CD4-positive, alpha-beta T cell treated with Interleukin-2 at 100 ng/mL for 4 hours (primary cell): Measurements from ENCODE around the gene PITPNB.
A peak's percentile ranks its signal among the peaks of the same experiment; 100 is the strongest.

Experiments used
- DNase-seq: peaks from one replicate; pipeline ENCODE4 v3.0.0-alpha.2; 2020; ENCODE audit warnings: low spot score

PITPNB gene

GRCh38 chr22:27919222-27919941, at the start of gene PITPNB:
Gene PITPNB (minus strand): TSS chr22:27919256. CDS start chr22:27919191, 65 bp downstream.
- DNase-seq: peak; percentile 98

GRCh38 chr22:27966168-27967064, 47.4 kb upstream of the PITPNB start:
- DNase-seq: no peak

GRCh38 chr22:27962268-27963044, 43.4 kb upstream of the PITPNB start:
- DNase-seq: no peak

- DNase-seq: no peak
Measured at GRCh38 chr22:27961680-27962079, 42.6 kb upstream of the PITPNB start.

GRCh38 chr22:27961182-27961581, 42.1 kb upstream of the PITPNB start:
- no peak for DNase-seq

- DNase-seq: no peak
Measured at GRCh38 chr22:27959335-27960090, 40.5 kb upstream of the PITPNB start.

- DNase-seq: no peak
Measured at GRCh38 chr22:27952779-27953178, 33.7 kb upstream of the PITPNB start.

GRCh38 chr22:27952091-27952490, 33.0 kb upstream of the PITPNB start:
- no peak for DNase-seq

- DNase-seq: no peak
Measured at GRCh38 chr22:27949421-27949820, 30.4 kb upstream of the PITPNB start.

GRCh38 chr22:27948569-27948968, 29.5 kb upstream of the PITPNB start:
- DNase-seq: no peak

- no peak for DNase-seq
Measured at GRCh38 chr22:27947448-27947847, 28.4 kb upstream of the PITPNB start.

GRCh38 chr22:27941143-27941542, 22.1 kb upstream of the PITPNB start:
- DNase-seq: no peak

- DNase-seq: no peak
Measured at GRCh38 chr22:27937453-27937852, 18.4 kb upstream of the PITPNB start.

GRCh38 chr22:27935897-27936296, 16.8 kb upstream of the PITPNB start:
- no peak for DNase-seq

- DNase-seq: no peak
Measured at GRCh38 chr22:27934069-27934468, 15.0 kb upstream of the PITPNB start.

- no peak for DNase-seq
Measured at GRCh38 chr22:27933186-27933983, 14.3 kb upstream of the PITPNB start.

- DNase-seq: no peak
Measured at GRCh38 chr22:27930331-27931060, 11.4 kb upstream of the PITPNB start.

GRCh38 chr22:27927608-27928007, 8.6 kb upstream of the PITPNB start:
- DNase-seq: no peak

GRCh38 chr22:27925331-27925730, 6.3 kb upstream of the PITPNB start:
- no peak for DNase-seq
